ENCODE measurements around the gene NMRK1.
A peak's percentile ranks its signal among the peaks of the same experiment; 100 is the strongest.

NMRK1 gene

DNA sequence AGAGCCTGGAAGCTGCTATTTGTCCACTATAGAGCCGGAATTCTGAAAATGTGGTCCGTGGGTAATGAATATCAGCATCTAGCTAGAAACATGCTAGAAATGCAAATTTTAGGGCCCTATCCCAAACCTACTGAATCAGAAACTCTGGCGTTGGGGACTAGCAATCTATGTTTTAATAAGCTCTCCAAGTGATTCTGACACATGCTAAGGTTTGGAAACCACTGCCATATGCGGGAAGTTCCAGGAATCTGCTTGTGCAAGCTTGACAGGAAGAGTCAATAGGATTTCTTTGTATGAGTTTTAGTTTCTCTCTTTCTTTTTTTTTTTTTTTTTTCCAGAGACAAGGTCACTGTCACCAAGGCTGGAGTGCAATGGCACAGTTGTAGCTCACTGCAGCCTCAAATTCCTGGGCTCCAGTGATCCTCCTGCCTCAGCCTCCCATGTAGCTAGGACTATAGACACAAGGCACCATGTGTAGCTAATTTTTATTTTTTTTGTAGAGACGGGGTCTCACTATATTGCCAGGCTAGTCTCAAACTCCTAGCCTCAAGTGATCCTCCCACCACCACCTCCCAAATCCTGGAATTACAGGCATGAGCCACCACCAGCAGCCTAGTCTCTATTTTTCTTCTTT lies 33.5 kb downstream of the NMRK1 start:
- DNase-seq: no peak

DNA sequence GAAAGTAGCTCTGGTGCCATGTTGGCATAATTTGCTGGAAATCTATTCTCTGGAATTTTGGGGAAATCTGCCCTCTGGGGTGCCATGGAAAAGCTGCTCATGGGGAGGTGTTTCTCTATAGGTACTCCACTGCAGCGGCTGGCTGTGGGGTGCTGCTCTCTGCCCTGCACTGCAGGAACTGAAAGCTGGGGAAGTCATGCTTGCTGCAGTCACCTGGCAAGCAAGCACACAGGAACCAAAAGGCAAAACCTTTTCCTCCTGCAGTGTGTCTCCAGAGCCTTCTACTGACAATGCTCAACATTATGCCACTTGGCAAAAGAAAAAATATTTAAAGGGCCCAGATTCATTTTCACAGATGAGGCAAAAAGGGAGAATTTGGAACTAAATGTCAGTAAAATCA lies 34.1 kb downstream of the NMRK1 start:
- no peak for DNase-seq

DNA sequence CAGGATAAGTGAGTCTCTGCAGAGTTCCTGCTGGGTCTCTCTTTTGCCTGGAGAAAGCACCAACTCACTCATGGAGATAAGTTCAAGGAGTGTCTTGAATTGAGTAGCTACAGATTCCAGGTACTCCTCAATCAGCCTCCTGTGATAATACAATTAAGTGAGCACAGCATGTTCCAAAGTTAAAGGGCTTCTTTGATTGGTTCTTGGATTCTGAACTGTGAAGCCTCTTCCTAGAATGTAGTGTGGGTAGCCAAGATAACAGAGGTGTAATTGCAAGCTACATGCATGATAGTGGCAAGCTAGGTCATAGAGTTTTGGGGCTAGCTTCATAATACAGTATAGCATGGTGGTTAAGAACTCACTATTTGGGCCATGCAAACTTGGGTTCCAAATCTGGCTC lies 36.7 kb downstream of the NMRK1 start:
- no peak for DNase-seq

DNA sequence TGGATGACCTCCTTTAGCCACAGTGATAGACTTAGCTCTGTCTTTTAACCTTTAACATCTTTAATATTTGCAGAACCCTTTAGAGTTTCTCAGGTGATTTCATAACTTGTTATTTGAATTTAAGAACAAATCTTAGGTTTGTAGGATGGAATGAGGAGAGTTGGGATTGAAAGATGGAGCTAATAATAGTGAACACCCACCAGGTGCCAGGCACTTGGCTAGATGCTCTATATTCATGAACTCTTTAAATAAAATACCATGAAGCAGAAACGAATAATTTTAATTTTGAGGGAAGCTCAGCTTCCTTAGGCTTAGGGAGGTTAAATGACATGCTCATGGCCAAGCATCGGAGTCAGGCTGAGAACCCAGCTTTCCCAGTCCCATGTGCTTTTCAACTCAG lies 40.4 kb downstream of the NMRK1 start:
- DNase-seq: no peak

DNA sequence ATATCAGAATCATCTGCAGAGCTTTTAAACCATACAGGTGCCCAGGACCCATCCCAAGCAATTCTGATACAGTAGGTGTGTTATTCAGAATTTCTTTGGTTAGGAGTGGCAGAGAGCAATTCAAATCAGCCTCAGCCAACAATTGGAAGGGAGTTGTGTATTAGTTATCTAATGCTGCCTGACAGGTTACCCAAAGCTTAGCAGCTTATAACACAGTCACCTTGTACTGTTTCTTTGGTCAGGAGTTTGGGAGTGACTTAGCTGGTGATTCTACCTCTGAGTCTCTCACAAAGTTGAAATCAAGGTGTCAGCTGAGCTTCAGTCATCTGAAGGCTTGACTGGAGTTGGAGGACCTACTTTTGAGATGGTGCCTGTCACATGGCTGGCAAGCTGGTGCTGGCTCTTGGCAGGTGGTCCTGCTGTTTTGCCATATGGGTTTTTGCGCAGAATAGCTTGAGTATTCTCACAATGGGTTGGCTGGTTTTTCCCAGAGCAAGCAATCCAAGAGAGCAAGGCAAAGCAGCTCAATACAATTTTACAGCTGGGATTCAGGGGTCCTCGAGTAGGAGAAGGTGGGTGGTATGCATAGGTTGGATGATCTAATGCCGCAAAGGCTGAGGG lies 41.1 kb downstream of the NMRK1 start:
- DNase-seq: no peak

DNA sequence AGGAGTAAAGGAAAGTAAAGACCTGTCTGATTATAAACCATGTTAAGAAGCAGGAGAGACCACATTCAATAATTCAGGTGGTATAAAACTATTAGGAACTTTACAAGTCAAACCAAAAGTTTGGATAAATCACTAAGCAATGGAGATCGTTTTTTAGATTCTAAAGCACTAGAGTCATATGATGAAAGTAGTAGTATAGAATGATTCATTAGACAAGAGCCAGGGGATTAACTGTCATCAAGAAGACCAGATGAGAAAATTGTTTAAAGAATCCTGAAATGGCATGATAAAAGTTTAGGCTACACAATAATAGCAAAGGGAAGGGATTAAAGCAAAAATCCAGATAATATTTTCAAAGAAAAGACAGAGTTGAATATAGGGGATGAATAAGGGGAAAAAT lies 46.9 kb downstream of the NMRK1 start:
- DNase-seq: no peak

DNA sequence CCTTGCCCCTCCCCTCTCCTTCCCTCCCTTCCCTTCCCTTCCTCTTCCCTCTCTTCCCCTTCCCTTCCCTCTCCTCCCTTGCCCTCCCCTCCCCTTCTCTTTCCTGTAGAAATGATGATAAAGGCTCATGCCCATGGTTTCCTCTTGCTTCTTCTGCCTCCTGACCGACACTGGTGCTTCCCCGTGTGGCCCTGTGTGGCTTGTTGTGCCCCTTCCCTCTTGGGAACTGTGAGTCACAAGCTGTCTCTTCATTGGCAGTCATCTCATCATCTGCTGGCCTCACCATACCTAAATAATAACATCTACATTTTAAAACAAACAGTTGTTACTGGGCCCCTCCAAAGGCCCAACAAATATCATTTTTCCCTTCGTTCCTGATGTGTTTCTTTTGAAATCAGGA lies 48.2 kb downstream of the NMRK1 start:
- no peak for DNase-seq

DNA sequence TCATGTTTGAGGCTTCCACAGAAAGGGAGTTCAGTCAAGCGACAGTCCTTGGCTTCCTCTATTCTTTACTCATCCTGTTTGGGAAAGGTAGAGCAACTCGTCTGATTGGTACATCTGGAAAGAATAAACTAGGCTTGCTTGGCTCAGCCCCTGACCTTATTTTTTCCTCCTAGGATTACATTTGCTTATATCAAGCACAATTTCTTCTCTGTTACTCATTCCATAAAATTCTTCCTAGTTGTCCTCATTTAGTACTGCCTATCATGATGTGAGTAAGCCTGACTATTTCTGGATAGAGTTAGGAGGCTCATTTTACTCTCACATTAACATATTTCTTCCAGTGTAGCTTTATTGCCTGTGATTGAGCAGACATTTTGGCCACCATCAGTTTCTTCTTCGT lies 48.9 kb downstream of the NMRK1 start:
- no peak for DNase-seq

DNA sequence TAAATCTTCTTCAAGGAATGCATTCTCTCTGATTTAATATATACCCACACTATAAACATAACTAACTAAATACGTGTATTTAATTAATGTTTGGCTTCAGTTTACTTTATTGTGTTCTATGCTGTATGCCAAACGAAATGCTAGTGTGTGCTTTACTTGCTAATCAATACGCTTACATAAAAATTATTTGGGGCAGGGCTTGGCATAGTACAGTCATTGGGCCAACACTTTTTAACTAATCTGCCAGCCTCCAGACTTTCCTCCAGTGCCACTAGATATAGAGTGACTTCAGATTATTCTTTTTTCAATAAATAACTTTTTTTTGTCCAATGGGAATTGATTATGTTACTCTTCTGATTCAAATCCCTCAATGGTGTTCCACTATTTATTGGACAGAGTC lies 51.2 kb downstream of the NMRK1 start:
- DNase-seq: no peak

DNA sequence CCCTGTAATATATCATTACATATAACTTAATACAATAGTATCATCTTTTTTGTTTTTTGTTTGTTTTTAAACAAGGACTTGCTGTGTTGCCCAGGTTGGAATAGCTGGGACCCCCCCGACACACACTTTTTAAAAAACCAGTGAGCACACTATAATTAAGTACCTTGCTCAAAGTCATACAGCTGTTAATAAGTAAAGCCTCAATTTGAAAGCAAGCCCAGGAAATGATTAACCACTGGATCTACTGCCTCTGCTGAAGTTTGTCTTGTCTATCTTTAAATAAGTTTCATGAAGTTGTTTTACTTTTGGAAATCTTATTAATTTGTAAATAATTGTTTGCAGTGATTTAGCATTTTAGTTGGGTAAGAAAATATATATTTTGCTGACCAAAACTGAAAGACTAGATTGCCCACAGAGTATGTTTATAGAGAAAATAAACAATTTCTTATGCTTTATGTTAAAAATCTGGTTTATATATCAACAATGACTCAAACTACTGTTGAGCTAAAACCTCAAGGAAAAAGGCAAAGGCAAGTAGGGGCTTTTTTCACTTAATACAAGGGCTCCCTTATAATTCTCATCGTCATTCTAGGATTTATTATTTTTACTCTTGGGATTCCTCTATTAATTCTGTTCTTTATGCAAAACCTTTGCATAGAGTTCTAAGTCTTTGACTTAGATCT lies 54.0 kb downstream of the NMRK1 start:
- no peak for DNase-seq

DNA sequence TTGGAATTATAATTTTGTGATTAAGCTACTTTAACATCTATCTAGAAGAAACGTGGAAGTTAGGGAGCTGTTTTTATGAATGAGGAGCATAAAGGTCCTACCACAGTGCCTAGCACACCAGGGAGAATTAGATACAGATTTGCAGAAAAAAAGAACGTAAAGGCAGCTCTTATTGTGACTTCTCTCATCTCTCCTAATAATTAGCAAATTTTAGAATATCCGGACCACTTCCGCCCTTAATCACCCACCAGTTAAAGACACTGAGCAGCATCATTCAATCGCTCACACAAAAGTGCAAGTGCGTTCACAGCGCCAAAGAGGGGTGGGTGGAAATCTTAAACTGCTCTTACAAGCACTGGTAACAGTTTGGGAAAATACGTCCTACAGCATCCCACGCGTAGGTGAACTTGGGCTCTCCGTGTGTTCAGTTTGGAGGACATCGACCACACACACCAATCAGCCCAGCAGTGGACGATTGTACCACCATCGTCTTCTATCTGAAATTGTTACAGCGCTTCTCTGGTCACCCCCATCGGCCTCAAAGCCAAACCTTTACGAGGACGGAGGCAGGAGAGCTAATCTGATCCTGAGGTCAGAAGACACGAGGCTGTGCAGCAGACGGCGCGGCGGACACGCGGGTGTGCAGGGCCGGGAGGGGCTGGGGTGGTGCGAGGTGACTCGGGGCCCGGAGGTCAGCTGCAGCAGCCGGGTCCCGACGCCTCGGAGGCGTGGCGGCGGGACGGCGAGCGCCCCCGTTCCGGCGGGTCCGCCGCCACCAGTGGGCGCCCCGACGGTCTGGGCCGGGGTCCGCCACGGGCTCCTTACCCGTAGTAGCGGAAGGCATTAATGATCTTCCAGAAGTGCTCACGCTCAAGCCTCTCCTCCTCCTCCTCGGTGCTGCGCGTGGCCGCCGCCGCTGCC lies 60.5 kb downstream of the NMRK1 start:
- DNase-seq: peak; percentile 60

DNA sequence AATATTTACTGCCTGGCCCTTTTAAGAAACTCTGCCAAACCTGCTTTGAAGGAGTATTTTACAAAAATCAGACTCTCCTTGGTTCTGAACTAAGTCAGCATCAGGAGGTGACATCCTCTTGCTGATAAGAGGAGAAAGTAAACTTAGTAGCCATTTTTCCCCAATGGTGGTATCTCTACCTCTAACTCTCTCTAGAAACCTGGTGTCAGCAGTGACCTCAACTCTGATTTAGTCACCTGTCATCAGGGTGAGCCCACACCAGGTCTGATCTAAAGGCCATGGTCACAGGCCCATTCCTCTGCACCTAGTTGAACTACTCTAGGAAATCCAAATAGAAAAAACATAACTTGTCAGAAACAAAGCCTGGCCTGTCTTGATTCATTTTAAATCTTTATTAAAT lies 64.1 kb downstream of the NMRK1 start:
- no peak for DNase-seq

DNA sequence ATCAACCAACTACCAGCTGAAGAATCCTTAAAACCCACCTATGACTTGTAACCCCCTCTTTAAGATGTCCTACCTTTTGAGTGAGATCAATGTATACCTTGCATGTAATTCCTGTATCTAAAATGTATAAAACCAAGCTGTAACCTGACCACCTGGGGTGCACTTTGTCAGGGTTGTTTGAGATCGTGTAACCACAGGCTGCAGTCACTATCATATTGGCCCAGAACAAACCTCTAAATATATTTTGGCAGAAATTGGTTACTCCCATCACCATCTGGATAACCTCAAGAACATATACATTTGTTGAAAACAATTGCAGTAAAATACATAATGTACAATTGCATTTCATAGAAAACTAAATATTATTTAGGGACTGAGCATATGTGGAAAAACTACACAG lies 68.3 kb downstream of the NMRK1 start:
- no peak for DNase-seq

DNA sequence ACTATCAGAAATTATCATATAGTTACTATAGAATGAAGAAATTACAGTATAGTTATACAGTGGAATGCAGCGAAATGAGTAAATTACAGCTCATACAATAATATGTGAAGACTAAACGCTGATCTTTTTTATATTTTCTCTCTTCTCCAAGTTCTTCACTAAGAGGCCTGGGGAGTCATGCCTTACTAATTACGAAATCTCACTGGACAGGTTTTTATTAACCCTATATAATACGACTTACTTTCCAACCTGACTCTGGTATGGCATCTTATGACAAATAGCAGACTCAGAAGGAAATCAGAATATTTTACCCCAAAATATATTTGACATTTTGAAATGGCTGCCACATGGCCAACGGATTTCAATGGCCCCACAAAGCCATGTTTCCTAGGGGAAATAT lies 68.9 kb downstream of the NMRK1 start:
- no peak for DNase-seq

DNA sequence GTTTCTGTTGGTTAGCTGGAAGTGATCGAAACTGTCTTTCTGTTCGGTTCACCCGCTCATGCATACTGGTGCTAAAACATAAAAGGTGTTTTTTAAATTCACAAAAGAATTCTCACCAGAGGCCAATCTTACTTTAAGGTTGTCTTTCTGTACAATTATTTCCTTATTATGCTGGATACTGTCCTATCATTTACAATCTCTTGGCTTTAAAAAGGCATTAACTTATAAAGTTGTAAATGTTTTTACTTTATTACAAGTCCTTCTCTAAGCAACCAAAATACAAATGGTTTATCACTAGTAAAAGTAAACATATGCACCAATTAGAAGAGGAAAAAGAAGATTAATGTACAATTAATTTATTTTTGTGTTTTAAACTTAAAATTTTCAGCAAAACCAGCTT lies 70.6 kb downstream of the NMRK1 start:
- DNase-seq: no peak

DNA sequence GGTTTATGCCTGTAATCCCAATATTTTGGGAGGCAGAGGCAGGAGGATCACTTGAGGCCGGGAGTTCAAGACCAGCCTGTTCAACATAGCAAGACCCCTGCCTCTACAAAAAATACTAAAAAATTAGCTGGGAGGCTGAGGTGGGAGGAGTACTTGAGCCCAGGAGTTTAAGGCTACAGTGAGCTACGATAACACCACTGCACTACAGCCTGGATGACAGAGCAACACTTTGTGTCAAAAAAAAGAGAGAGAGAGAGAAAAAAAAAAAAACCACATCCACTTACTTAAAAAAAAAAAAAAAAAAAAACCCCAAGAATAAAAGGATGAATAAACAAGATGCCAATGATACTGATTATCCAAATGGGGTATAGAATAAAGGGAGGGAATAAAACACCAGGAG lies 74.2 kb downstream of the NMRK1 start:
- DNase-seq: no peak

All from COR-L47 (cell line).